ENCODE data around the gene ZNF362. TPM values are rescaled to one million over a fixed set of nuclear protein-coding genes. Genes with fewer than 3 reads are reported as not detected.
A peak's percentile ranks its signal among the peaks of the same experiment; 100 is the strongest.
"Not testable (repeated sequence)": the region's sequence is repeated elsewhere in the genome, so short reads cannot be mapped to it uniquely, and the experiment has no call there.

The ZNF362 gene
- total RNA-seq, 2 donors from 2014 or later: 25.3 to 55.4 TPM

- Histone ChIP-seq H3K4me3 (no peak overlapping the region), H3K27me3 (replicated peaks; ENCODE audit: insufficient read depth) (no peaks in the 10 kb centered on the region), H3K27ac (peak overlapping the region; percentile 8 to 30), H3K4me1 (ENCODE audit: control insufficient read depth in 1 of 2, low read depth in 2 of 2) (peaks cover 5 to 45% of the 10 kb centered on the region in 2 donors), H3K9me3 (no peaks in the 10 kb centered on the region), H3K36me3 (peaks cover 12% of the 10 kb centered on the region)
- TF ChIP-seq CTCF (IDR thresholded peaks at IDR 0.05): no peak
- DNase-seq (ENCODE audit: low spot score) (no peak), ATAC-seq (ENCODE audit: insufficient number of reproducible peaks, low FRiP score, low read depth) (no peak)
Observed at GRCh38 chr1:33286451-33287185, 30.3 kb downstream of the ZNF362 start.

DNA sequence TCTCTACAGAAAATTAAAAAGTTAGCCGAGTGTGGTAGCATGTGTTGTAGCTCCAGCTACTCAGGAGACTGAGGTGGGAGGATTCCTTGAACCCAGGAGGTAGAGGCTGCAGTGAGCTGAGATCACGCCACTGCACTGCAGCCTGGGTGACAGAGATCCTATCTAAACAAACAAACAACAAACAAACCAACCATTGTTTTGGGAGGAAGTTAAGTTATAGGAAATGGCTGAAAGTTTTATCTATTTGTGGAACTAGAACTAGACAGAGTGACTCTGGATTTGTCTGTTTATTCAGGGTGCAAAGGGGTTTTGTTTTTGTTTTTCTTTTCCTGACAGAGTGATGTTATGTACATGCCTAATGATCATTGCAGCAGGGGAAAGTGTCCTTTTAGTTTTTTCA is 31.0 kb downstream of the ZNF362 start:
- no peak for TF ChIP-seq CTCF (IDR thresholded peaks at IDR 0.05)
- H3K4me3 ChIP-seq: no peak overlapping the region
- DNase-seq (ENCODE audit: low spot score) (no peak), ATAC-seq (ENCODE audit: insufficient number of reproducible peaks, low FRiP score, low read depth) (no peak)
- peaks cover 5 to 45% of the 10 kb centered on the region in 2 donors for H3K4me1 ChIP-seq (ENCODE audit: control insufficient read depth in 1 of 2, low read depth in 2 of 2)
- no peaks in the 10 kb centered on the region for H3K27me3 ChIP-seq (replicated peaks; ENCODE audit: insufficient read depth)
- H3K27ac ChIP-seq: peak overlapping the region; percentile 8 to 30
- peaks cover 7% of the 10 kb centered on the region for H3K36me3 ChIP-seq
- no peaks in the 10 kb centered on the region for H3K9me3 ChIP-seq

DNA sequence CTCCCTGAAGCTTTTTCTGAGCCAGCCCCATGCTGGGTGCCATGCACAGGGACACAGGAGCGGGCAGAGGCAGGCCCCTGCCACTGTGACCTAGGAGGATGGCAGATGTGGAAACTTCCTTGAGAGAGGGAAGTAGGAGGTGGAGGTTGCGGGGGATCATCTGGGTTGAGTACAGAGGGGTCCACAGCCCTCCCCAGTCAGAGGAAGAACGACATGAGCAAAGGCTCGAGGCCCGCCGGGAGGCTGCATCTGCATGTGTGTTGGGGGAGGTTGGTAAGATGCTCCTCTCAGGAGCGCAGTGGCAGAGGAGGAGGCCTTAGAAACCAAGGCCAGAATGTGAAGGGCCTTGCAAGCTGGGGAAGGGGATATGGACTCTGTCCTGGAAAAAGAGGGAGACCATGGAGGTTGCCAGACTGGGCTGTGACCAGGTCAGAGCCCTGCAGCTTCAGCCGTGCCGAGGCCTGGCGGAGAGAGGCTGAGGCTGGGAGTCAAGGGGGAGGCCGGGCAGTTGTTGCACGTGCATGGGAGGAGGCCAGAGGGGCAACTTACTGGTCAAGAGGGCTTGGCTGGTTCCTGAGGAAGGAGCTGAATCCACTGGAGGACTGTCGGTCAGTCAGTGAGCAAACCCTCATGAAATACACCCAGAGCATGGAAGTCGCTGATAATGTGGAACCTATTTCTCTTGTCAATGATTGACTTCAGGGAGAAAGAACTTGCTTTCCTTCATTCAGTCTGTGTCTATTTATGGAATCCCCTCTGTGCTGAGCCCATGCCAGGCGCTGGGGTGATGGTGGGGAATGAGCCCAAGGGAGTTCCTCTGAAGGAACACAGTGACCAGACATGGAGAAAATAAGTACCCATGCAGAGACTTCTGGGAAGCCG is 32.9 kb downstream of the ZNF362 start:
- H3K27ac ChIP-seq: peak overlapping the region; percentile 60 to 87
- ATAC-seq (ENCODE audit: insufficient number of reproducible peaks, low FRiP score, low read depth): no peak

GRCh38 chr1:33289858-33290154 is 33.5 kb downstream of the ZNF362 start:
- peak overlapping the region; percentile 60 to 87 for H3K27ac ChIP-seq
- no peaks in the 10 kb centered on the region for H3K9me3 ChIP-seq
- no peaks in the 10 kb centered on the region for H3K27me3 ChIP-seq (replicated peaks; ENCODE audit: insufficient read depth)
- DNase-seq (ENCODE audit: low spot score): no peak
- ATAC-seq (ENCODE audit: insufficient number of reproducible peaks, low FRiP score, low read depth): no peak
- H3K4me1 ChIP-seq (ENCODE audit: control insufficient read depth in 1 of 2, low read depth in 2 of 2): peaks cover 5 to 67% of the 10 kb centered on the region in 2 donors
- no peak for TF ChIP-seq CTCF (IDR thresholded peaks at IDR 0.05)
- H3K36me3 ChIP-seq: peaks cover 6% of the 10 kb centered on the region
- H3K4me3 ChIP-seq: no peak overlapping the region

More for the DNA sequence above, 32.9 kb downstream of the ZNF362 start:
- peaks cover 7% of the 10 kb centered on the region for H3K36me3 ChIP-seq
- no peak for DNase-seq (ENCODE audit: low spot score)
- H3K4me1 ChIP-seq (ENCODE audit: control insufficient read depth in 1 of 2, low read depth in 2 of 2): peaks cover 5 to 62% of the 10 kb centered on the region in 2 donors
- H3K4me3 ChIP-seq: no peak overlapping the region
- H3K9me3 ChIP-seq: no peaks in the 10 kb centered on the region
- no peaks in the 10 kb centered on the region for H3K27me3 ChIP-seq (replicated peaks; ENCODE audit: insufficient read depth)
- no peak for TF ChIP-seq CTCF (IDR thresholded peaks at IDR 0.05)

DNA sequence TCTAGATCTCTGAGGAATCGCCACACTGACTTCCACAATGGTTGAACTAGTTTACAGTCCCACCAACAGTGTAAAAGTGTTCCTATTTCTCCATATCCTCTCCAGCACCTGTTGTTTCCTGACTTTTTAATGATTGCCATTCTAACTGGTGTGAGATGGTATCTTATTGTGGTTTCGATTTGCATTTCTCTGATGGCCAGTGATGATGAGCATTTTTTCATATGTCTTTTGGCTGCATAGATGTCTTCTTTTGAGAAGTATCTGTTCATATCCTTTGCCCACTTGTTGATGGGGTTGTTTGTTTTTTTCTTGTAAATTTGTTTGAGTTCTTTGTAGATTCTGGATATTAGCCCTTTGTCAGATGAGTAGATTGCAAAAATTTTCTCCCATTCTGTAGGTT is 34.3 kb downstream of the ZNF362 start:
- DNase-seq (ENCODE audit: low spot score); H3K4me3 ChIP-seq; H3K9me3 ChIP-seq; H3K27me3 ChIP-seq (replicated peaks; ENCODE audit: insufficient read depth); H3K36me3 ChIP-seq; ATAC-seq (ENCODE audit: insufficient number of reproducible peaks, low FRiP score, low read depth); H3K27ac ChIP-seq: not testable (repeated sequence)
- H3K4me1 ChIP-seq (ENCODE audit: control insufficient read depth in 1 of 2, low read depth in 2 of 2): peaks cover 5 to 67% of the 10 kb centered on the region in 2 donors

Data from thoracic aorta (tissue), 2 donors.